IPS-20b (cell line): ENCODE measurements around the gene SLC34A3.
A peak's percentile ranks its signal among the peaks of the same experiment; 100 is the strongest.

Source experiments
- H3K27ac ChIP-seq: one replicate; pipeline ENCODE4 v1.5.1; 2013; ENCODE audit warnings: low read length
- H3K27me3 ChIP-seq: 2 replicates; pipeline ENCODE4 v1.6.1; 2013; ENCODE audit warnings: mild to moderate bottlenecking, low read length, inconsistent platforms; ENCODE audit not compliant: insufficient read depth
- H3K36me3 ChIP-seq: 2 replicates; pipeline ENCODE4 v1.6.1; 2013; ENCODE audit warnings: low read depth, mild to moderate bottlenecking, inconsistent platforms, low read length, moderate library complexity; ENCODE audit not compliant: insufficient read depth
- H3K4me1 ChIP-seq: 2 replicates; pipeline ENCODE4 v1.6.1; 2013; ENCODE audit warnings: mild to moderate bottlenecking, control low read depth, inconsistent platforms, low read length, moderate library complexity; ENCODE audit not compliant: insufficient read depth
- H3K4me3 ChIP-seq: 2 replicates; pipeline ENCODE4 v1.5.1; 2013; ENCODE audit warnings: mild to moderate bottlenecking, low read length, inconsistent platforms
- H3K9ac ChIP-seq: 2 replicates; pipeline ENCODE4 v1.6.1; 2013; ENCODE audit warnings: low read depth, mild to moderate bottlenecking, inconsistent platforms, low read length, moderate library complexity
- H3K9me3 ChIP-seq: 2 replicates; pipeline ENCODE4 v1.6.1; 2013; ENCODE audit warnings: mild to moderate bottlenecking, low read depth, low read length, inconsistent platforms; ENCODE audit not compliant: insufficient read depth

The SLC34A3 gene

GRCh38 chr9:137221095-137221505, 9.6 kb upstream of the SLC34A3 start:
- Histone ChIP-seq H3K9me3 (no peaks in the 10 kb centered on the region), H3K27ac (no peak overlapping the region), H3K27me3 (peaks cover 9% of the 10 kb centered on the region), H3K4me3 (no peak overlapping the region), H3K9ac (no peak overlapping the region), H3K36me3 (0 out of 2 replicates have a peak, but pooled peaks cover 5% of the 10 kb centered on the region), H3K4me1 (peaks cover 3% of the 10 kb centered on the region; the same call in 1 of the 2 replicates)

DNA sequence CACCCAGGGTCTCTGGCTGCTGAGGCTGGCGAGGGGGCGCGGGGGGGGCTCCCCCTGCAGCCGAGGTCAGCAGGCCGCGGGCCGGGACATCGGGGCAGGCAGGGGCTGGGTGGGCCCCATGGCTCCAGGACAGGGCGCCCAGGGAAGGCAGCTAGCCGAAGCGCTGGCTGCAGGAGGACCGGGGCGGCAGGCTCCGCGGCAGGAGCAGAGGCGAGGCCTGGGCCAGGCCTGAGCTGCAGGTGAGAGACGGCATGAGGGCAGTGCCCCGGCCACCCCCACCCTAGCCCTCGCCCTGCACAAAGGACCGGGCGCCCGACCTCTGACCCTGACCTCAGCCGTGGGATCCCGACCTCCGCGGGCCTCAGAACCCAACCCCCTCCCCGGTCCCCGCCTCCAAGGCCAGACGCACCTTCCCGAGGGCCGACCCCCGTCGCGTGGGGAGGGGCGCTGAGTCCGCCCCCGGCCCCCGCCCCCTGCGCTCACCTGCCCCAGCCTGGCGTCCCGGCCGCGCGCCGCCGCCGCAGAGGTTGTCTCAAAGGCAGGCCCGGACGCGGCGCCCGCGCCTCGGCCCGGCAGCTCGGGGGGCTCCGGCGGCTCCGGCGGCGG, 9.1 kb upstream of the SLC34A3 start:
- Histone ChIP-seq H3K9me3 (no peaks in the 10 kb centered on the region), H3K36me3 (0 out of 2 replicates have a peak, but pooled peaks cover 1% of the 10 kb centered on the region), H3K27me3 (peaks cover 9% of the 10 kb centered on the region), H3K9ac (no peak overlapping the region), H3K27ac (no peak overlapping the region), H3K4me3 (peak overlapping the region; percentile 52; the same call in 1 of the 2 replicates), H3K4me1 (peaks cover 3% of the 10 kb centered on the region; the same call in 1 of the 2 replicates)

GRCh38 chr9:137222190-137223077, 8.3 kb upstream of the SLC34A3 start, which contains the start of gene RNF208:
Gene RNF208 (minus strand): TSS chr9:137222240. CDS start chr9:137221212, 1,028 bp downstream.
- Histone ChIP-seq H3K4me3 (peak within 1 kb of the TSS; percentile 86), H3K4me1 (peaks cover 3% of the 10 kb centered on the region; the same call in 1 of the 2 replicates), H3K27me3 (peaks cover 9% of the 10 kb centered on the region), H3K36me3 (no peaks in the 10 kb centered on the region), H3K9me3 (no peaks in the 10 kb centered on the region), H3K27ac (no peak within 1 kb of the TSS), H3K9ac (no peak within 1 kb of the TSS)

DNA sequence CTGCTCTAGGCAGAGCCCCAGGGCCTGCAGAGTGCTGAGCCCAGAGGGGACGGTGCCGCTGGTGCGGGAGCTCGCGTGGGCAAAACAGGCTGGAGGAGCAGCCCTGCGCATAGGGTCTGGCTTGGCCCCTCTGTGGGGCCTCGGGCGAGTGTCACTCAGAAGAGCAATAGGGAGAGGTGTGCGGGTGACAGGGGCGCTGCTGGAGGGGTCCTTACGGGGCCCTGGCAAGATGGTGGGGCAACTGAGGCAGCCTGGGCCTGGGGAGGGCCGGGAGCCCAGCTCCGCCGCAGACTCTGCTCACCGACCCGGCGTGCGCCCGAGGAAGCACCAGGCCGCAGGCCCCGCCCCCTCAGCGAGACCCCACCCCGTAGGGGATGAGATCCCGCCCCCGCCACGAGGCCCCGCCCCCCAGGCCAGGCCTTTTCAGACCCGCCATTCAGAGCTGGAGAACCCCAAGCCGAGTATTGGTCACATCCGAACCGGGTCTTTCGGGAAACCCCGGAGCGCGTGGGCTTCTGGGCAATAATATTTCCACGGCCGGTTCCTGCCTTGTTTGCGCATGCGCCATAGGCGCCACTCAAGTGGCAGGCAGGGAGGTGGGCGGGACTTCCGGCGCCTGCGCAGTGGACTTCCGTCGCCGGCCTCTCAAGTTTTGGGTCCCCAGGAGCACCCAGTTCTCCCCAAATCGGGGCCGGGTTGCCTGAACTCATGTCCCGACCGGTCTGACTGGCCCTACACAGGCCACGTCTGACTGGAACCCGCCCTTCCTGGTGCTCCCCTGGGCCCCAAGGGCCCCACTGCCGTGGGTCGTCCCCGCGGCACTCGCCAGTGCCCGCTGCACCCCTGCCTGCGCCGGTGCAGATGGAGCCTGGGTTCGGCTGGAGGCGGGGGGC, 7.4 kb upstream of the SLC34A3 start:
- peaks cover 9% of the 10 kb centered on the region for H3K27me3 ChIP-seq
- H3K4me3 ChIP-seq: peak overlapping the region; percentile 86
- peaks cover 3% of the 10 kb centered on the region; the same call in 1 of the 2 replicates for H3K4me1 ChIP-seq
- no peaks in the 10 kb centered on the region for H3K9me3 ChIP-seq
- H3K27ac ChIP-seq: no peak overlapping the region
- H3K9ac ChIP-seq: peak overlapping the region; percentile 91
- no peaks in the 10 kb centered on the region for H3K36me3 ChIP-seq

- H3K4me3 ChIP-seq: peak within 1 kb of the TSS; percentile 86
- peaks cover 3% of the 10 kb centered on the region; the same call in 1 of the 2 replicates for H3K4me1 ChIP-seq
- H3K27me3 ChIP-seq: peaks cover 9% of the 10 kb centered on the region
- H3K9me3 ChIP-seq: no peaks in the 10 kb centered on the region
- no peaks in the 10 kb centered on the region for H3K36me3 ChIP-seq
- H3K27ac ChIP-seq: no peak within 1 kb of the TSS
- H3K9ac ChIP-seq: peak within 1 kb of the TSS; percentile 91
These were observed 5.6 kb upstream of the SLC34A3 start, which contains the start of gene CYSRT1 for GRCh38 chr9:137224830-137225694. Gene CYSRT1 (plus strand): TSS chr9:137225174. CDS start chr9:137225622, 448 bp downstream.

DNA sequence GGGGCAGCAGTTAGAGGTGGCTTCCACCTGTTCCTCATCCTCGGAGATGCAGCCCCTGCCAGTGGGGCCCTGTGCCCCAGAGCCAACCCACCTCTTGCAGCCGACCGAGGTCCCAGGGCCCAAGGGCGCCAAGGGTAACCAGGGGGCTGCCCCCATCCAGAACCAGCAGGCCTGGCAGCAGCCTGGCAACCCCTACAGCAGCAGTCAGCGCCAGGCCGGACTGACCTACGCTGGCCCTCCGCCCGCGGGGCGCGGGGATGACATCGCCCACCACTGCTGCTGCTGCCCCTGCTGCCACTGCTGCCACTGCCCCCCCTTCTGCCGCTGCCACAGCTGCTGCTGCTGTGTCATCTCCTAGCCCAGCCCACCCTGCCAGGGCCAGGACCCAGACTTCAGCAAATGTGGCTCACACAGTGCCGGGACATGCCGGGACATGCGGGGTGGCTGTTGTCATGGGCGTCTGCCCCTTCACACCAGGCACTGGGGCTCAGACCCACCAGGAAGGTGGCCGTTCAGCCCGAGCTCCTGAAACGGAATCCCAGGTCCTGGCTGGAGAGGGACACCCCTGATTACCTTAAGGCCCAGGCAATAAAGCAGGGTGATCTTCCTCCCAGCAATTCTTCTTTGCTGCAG, 4.9 kb upstream of the SLC34A3 start:
- Histone ChIP-seq H3K9me3 (no peaks in the 10 kb centered on the region), H3K4me3 (no peak overlapping the region), H3K36me3 (no peaks in the 10 kb centered on the region), H3K4me1 (peaks cover 3% of the 10 kb centered on the region; the same call in 1 of the 2 replicates), H3K9ac (no peak overlapping the region), H3K27ac (no peak overlapping the region), H3K27me3 (peaks cover 9% of the 10 kb centered on the region)

GRCh38 chr9:137226338-137227053, 4.2 kb upstream of the SLC34A3 start:
- H3K4me1 ChIP-seq: peaks cover 3% of the 10 kb centered on the region; the same call in 1 of the 2 replicates
- no peaks in the 10 kb centered on the region for H3K36me3 ChIP-seq
- H3K27me3 ChIP-seq: peaks cover 9% of the 10 kb centered on the region
- no peak overlapping the region for H3K27ac ChIP-seq
- H3K9ac ChIP-seq: no peak overlapping the region
- H3K4me3 ChIP-seq: no peak overlapping the region
- no peaks in the 10 kb centered on the region for H3K9me3 ChIP-seq

GRCh38 chr9:137227054-137227852, 3.4 kb upstream of the SLC34A3 start, which contains the start of gene RNF224:
Gene RNF224 (plus strand): TSS chr9:137227502. CDS start chr9:137228336, 834 bp downstream.
- Histone ChIP-seq H3K27me3 (peaks cover 9% of the 10 kb centered on the region), H3K9ac (no peak within 1 kb of the TSS), H3K9me3 (no peaks in the 10 kb centered on the region), H3K36me3 (no peaks in the 10 kb centered on the region), H3K27ac (no peak within 1 kb of the TSS), H3K4me1 (peaks cover 3% of the 10 kb centered on the region; the same call in 1 of the 2 replicates), H3K4me3 (no peak within 1 kb of the TSS)

GRCh38 chr9:137227853-137228505, 2.7 kb upstream of the SLC34A3 start:
- Histone ChIP-seq H3K4me3 (no peak overlapping the region), H3K4me1 (peaks cover 3% of the 10 kb centered on the region; the same call in 1 of the 2 replicates), H3K27ac (no peak overlapping the region), H3K36me3 (no peaks in the 10 kb centered on the region), H3K9me3 (no peaks in the 10 kb centered on the region), H3K27me3 (peaks cover 2% of the 10 kb centered on the region), H3K9ac (no peak overlapping the region)
